Cardiac muscle cell (in vitro differentiated cells and primary cell): Measurements from ENCODE around the gene GALNT18. TPM values are rescaled to one million over a fixed set of nuclear protein-coding genes. Genes with fewer than 3 reads are reported as not detected.

Source experiments
- DNase-seq, 2 donors: peaks; one replicate each; pipeline versions ENCODE4 v3.0.0 to v3.0.0-alpha.2; 2010 to 2017; ENCODE audit warnings: low read depth in 1 of 2, low spot score in 1 of 2
- H3K27ac ChIP-seq: fragments of 200-600 bp; sonication (generic); 2 replicates; pipeline ENCODE4 v1.5.1; 2016
- H3K27me3 ChIP-seq: fragments of 200-600 bp; sonication (generic); 2 replicates; pipeline ENCODE4 v1.6.0; 2016; ENCODE audit warnings: control low read depth
- H3K36me3 ChIP-seq: fragments of 200-600 bp; sonication (generic); 2 replicates; pipeline ENCODE4 v1.5.1; 2016; ENCODE audit warnings: control low read depth
- H3K4me1 ChIP-seq: fragments of 200-600 bp; sonication (generic); 2 replicates; pipeline ENCODE4 v1.8.1; 2017; ENCODE audit warnings: low read depth, mild to moderate bottlenecking, mixed run types
- H3K4me3 ChIP-seq: fragments of 200-600 bp; sonication (generic); 2 replicates; pipeline ENCODE4 v1.5.1; 2016; ENCODE audit warnings: mild to moderate bottlenecking
- H3K9me3 ChIP-seq: fragments of 200-600 bp; sonication (generic); 2 replicates; pipeline ENCODE4 v1.5.1; 2017; ENCODE audit warnings: low read depth, mild to moderate bottlenecking, control low read depth
- polyA plus RNA-seq: library from polyadenylated mRNA; unstranded; fragments of >200 nt; fragmentation: Nextera tagmentation; extraction: Ambion mirVana; gene quantifications from 2 replicates; pipeline ENCODE4 v1.2.1, GENCODE V29; 2016
- total RNA-seq: library from RNA; depleted of rRNA; stranded (reverse); fragments of >200 nt; gene quantifications from 2 replicates; pipeline ENCODE4 v1.2.3, GENCODE V29; 2016
- TF ChIP-seq, protein P1 (sequence below): IDR thresholded peaks from 2 replicates; pipeline ENCODE4 v1.5.1; 2012; ENCODE audit warnings: low read depth, mild to moderate bottlenecking, low read length

The GALNT18 gene
- total and polyA plus RNA-seq, 2 experiments from 2014 or later, result 2.1 to 2.2 TPM

- no peak overlapping the region for H3K4me3 ChIP-seq
- DNase-seq, result no peak
- no peaks in the 10 kb centered on the region for H3K9me3 ChIP-seq
- H3K36me3 ChIP-seq, result no peaks in the 10 kb centered on the region
- TF ChIP-seq, protein P1, sequence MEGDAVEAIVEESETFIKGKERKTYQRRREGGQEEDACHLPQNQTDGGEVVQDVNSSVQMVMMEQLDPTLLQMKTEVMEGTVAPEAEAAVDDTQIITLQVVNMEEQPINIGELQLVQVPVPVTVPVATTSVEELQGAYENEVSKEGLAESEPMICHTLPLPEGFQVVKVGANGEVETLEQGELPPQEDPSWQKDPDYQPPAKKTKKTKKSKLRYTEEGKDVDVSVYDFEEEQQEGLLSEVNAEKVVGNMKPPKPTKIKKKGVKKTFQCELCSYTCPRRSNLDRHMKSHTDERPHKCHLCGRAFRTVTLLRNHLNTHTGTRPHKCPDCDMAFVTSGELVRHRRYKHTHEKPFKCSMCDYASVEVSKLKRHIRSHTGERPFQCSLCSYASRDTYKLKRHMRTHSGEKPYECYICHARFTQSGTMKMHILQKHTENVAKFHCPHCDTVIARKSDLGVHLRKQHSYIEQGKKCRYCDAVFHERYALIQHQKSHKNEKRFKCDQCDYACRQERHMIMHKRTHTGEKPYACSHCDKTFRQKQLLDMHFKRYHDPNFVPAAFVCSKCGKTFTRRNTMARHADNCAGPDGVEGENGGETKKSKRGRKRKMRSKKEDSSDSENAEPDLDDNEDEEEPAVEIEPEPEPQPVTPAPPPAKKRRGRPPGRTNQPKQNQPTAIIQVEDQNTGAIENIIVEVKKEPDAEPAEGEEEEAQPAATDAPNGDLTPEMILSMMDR, result no peak
- no peaks in the 10 kb centered on the region for H3K4me1 ChIP-seq
- peaks cover 28% of the 10 kb centered on the region for H3K27me3 ChIP-seq
- no peak overlapping the region for H3K27ac ChIP-seq
These were observed 276.7 kb downstream of the GALNT18 start for GRCh38 chr11:11345099-11345498.

DNA sequence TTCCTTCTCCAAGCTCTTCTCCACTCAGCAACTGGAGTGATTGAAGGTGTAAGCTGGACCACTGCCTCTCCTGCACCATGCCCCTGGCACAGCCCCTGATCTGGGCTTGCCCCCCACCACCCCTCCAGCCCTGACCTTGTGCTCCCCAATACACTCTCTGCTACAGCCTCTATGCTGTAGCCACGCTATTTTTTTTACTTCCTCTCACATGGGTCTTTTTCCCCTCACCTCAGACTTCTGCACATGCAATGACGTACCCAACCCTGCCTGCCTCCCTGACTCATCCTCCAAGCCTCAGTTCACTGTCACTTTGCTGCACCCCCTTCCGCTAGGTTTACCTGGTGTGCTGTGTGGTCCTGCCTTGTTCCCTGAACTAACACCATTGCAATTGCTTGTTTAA lies 277.8 kb downstream of the GALNT18 start:
- Histone ChIP-seq H3K27ac (no peak overlapping the region), H3K4me1 (no peaks in the 10 kb centered on the region), H3K9me3 (no peaks in the 10 kb centered on the region), H3K36me3 (no peaks in the 10 kb centered on the region), H3K27me3 (peaks cover 27% of the 10 kb centered on the region), H3K4me3 (no peak overlapping the region)
- DNase-seq, result no peak
- TF ChIP-seq, protein P1, result no peak

DNA sequence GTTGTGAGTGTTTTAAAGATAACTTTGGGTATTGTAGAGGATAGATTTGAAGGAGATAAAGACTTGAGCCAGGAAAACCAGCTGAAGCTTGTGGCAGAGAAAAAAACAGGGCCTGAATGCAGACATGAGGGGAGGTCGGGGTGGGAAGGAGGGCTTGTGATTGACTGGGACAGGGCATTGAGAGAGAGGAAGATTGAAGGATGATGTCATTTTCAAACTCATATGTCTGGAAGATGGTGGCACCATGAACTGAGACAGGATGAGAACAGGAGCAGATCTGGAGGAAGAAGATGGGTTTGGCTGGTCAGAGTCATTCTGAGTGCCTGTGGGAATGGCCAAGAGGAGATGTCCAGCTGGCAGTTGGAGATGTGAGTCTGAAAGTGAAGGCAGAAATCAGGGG lies 283.5 kb downstream of the GALNT18 start:
- Histone ChIP-seq H3K4me1 (no peaks in the 10 kb centered on the region), H3K9me3 (no peaks in the 10 kb centered on the region), H3K27ac (no peak overlapping the region), H3K36me3 (no peaks in the 10 kb centered on the region), H3K27me3 (peaks cover 15% of the 10 kb centered on the region), H3K4me3 (no peak overlapping the region)
- TF ChIP-seq, protein P1, result no peak
- no peak for DNase-seq

DNA sequence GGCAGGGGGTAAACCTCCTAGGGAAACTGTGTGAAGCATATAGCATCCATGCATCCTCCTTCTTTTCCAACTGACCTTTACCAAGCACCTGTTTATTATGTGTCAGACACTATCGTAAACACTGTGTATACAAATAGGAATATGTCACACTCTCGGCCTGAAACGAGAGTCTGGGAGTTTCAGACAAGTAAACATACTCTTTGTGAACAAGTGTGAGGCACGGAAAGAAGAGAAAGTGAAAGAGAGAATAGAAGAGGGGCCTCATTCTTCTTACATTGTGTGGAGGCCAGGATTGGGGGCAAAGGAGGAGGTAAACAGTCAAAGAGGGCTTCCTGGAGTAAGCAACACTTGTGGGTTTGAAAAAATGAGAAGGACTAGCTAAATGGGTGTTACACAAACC lies 285.1 kb downstream of the GALNT18 start:
- H3K9me3 ChIP-seq, result no peaks in the 10 kb centered on the region
- TF ChIP-seq, protein P1, result no peak
- H3K4me3 ChIP-seq, result no peak overlapping the region
- H3K36me3 ChIP-seq, result no peaks in the 10 kb centered on the region
- no peaks in the 10 kb centered on the region for H3K4me1 ChIP-seq
- H3K27me3 ChIP-seq, result peaks cover 13% of the 10 kb centered on the region
- H3K27ac ChIP-seq, result no peak overlapping the region
- no peak for DNase-seq

GRCh38 chr11:11335043-11335442 lies 286.8 kb downstream of the GALNT18 start:
- Histone ChIP-seq H3K4me3 (no peak overlapping the region), H3K36me3 (no peaks in the 10 kb centered on the region), H3K27me3 (peaks cover 13% of the 10 kb centered on the region), H3K9me3 (no peaks in the 10 kb centered on the region), H3K27ac (no peak overlapping the region), H3K4me1 (no peaks in the 10 kb centered on the region)
- TF ChIP-seq, protein P1, result no peak
- DNase-seq, result no peak

GRCh38 chr11:11334607-11335006 lies 287.2 kb downstream of the GALNT18 start:
- DNase-seq, result no peak
- Histone ChIP-seq H3K27ac (no peak overlapping the region), H3K36me3 (no peaks in the 10 kb centered on the region), H3K4me1 (no peaks in the 10 kb centered on the region), H3K4me3 (no peak overlapping the region), H3K27me3 (peaks cover 13% of the 10 kb centered on the region), H3K9me3 (no peaks in the 10 kb centered on the region)
- TF ChIP-seq, protein P1, result no peak
